GM18861 (cell line): ENCODE results near the gene MAST4.
"Not testable (repeated sequence)": the region's sequence is repeated elsewhere in the genome, so short reads cannot be mapped to it uniquely, and the experiment has no call there.

Source experiments
- ATAC-seq: cut with Tn5 transposase; IDR thresholded peaks from one replicate; pipeline ENCODE4 v1.9.1; 2021; ENCODE audit not compliant: unreplicated experiment

The MAST4 gene

GRCh38 chr5:66741394-66741793 lies 145.2 kb downstream of the MAST4 start:
- no peak for ATAC-seq

DNA sequence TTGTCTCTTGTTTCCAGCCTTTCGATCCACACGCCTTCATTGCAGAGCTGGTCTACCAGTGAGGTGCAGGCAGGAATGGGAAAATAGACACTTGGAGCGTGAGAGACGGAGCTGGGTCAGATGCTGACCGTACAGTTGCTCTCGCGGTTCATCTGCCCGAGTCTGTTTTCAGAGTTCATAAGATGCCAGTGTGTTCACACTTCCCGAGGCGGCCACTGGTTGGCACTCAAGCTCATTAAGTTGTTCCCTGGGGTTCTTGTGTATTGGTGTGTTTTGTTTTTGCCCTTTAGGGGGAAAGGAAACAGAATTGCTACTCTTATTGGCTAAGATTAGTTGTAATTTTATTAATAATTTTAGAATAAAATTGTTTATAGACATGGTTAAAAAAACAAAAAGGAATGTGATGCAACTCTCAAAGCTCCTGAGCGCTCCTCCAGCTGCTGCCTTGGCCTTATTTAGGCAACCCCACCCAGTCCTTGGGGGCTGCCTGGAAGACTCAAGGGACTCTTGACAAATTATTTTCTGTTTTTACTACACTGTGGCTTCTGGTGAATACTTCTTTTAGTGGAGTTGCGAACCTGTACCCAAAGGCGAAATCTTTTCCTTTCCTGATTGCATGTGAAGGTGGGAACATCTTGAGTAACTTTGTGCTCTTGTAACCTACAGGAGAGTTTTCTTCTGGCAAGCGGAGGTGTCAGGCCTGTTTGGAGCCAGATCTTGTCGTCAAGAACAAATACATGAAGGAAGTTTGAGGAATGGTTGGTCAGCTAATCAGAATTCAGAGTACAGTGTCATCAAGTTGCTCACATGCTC lies 146.1 kb downstream of the MAST4 start:
- ATAC-seq, result no peak

DNA sequence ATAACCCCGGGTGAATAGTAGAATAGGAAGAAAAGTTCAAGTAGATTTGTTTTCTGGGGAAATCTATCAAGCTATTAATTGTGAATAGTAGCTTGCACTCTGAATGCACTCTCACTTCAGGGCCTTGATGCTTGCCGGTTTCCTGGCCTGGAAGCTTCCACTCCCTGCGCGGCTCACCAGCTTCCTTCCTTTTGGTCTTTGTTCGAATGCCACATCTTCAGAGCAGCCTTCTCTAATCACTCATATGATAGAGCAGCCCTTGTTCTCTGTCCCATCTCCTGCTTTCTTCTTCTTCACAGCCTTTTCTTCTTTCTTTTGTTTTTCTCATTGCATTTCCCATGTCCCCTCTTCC lies 146.7 kb downstream of the MAST4 start:
- ATAC-seq, result no peak

- ATAC-seq, result no peak
Measured at GRCh38 chr5:66743344-66743743, 147.2 kb downstream of the MAST4 start.

GRCh38 chr5:66744040-66744439 lies 147.8 kb downstream of the MAST4 start:
- no peak for ATAC-seq

DNA sequence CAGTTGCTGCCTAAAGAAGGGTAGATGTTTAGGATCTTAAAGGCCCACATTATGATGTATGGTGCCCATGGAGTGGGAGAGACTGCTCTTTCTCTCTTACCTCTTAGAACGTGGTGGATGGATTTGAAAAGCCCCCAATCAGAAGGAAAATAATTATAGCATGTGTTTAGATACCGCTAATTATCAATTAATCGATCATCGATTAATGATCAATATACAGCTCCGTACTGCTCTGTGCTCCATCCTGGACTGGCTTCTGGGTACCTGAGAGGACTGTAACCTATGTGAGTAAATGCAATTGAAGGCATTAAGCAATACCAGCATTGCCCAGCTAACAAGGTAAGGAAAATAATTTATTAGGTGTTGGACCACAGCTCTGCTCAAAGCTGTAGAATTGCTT lies 149.1 kb downstream of the MAST4 start:
- ATAC-seq, result no peak

DNA sequence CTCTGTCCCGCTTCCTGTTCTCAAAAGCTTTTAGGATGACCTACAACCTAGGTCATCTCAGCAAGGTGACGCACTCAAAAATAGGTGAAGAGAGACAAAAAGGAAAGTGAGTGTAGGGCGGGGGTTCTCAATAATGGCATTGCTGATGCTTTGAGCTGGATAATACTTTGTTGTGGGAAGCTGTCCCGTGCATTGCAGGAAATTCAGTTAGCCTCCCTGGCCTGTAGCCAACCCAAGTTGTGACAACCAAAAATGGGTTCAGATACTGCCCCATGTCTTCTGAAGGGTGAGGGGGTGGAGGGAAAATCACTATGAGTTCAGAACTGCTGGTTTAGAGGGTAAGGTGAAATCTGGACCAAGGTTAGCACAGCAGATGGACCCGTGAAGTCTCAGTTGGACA lies 151.4 kb downstream of the MAST4 start:
- ATAC-seq, result no peak

DNA sequence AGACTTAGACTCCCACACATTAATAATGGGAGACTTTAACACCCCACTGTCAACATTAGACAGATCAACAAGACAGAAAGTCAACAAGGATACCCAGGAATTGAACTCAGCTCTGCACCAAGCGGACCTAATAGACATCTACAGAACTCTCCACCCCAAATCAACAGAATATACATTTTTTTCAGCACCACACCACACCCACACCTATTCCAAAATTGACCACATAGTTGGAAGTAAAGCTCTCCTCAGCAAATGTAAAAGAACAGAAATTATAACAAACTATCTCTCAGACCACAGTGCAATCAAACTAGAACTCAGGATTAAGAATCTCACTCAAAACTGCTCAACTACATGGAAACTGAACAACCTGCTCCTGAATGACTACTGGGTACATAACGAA lies 156.5 kb downstream of the MAST4 start:
- ATAC-seq, result not testable (repeated sequence)

DNA sequence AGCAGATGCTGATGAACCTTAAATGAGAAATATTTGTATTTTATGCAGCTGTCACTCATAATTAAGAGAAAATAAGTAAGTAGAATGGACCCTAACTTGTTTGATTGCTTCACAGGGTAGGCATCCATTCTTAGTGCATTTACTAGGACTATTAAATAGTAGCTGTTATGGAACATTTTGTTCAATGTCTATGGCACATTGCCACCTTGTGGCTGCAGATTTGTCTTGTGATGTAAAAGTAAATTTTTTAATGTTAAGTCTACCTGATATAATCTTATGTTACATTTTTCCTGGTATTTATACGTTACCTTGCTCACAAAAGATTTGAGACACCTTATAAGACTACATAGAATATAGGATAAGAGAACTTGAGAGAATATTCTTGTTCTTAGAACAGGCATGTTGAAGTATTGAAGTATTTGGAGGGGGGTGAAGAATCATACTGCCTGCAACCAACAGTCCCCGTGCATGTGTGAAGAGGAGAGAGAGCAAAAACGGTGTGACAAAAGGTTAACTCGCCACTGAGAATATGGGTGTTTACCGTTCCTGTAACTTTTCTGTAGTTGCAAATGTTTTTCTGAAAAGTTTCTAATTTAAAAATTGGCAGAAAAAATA lies 161.1 kb downstream of the MAST4 start:
- ATAC-seq, result no peak

DNA sequence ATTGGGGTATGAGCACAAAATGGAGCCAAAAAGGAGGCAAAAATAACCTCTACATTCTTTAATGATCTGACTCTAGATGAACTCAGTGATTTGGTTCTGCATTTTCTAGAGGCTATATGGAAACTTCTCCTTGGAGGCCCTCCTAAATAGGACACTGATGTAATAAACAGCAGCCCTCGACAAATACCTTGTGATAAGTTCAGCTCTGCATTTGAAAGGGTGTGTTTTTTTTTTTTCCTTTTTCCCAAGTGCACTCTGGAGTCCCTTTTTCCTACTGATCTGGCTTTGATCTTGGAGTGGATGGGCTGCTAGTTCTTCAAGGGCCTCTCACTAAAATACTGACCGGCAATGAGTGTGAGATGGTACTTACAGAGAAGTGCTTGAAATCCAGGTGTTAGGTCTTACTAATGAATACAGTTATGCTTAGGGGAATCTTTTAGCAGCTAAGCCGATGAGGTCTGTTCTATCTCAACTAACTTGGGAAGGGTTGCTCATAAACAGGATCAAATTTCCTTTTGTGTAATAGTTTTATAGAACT lies 161.7 kb downstream of the MAST4 start:
- ATAC-seq, result no peak

- ATAC-seq, result no peak
Measured at GRCh38 chr5:66769030-66769733, 173.0 kb downstream of the MAST4 start.

- no peak for ATAC-seq
Measured at GRCh38 chr5:66769839-66770617, 173.8 kb downstream of the MAST4 start.

DNA sequence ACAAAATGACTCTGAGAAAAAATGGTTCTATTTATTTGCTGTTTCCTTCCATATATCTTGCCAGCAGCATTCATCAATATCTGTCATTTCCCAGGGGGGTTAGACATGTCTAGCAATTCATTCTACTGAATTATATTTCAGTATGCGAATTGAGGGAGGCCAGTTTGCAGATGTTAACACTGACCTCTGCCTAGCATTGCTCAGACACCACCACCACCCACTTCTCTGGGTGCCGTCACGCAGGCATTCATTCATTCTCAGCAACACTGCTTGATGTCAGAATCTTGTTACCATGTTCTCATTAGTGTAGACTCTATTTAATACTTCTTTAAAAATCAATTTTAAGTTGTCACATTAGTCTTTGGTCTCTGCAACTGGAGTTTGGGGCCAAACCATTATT lies 181.7 kb downstream of the MAST4 start:
- no peak for ATAC-seq

- no peak for ATAC-seq
Measured at GRCh38 chr5:66779528-66779927, 183.3 kb downstream of the MAST4 start.

- no peak for ATAC-seq
Measured at GRCh38 chr5:66788556-66788955, 192.4 kb downstream of the MAST4 start.

GRCh38 chr5:66789434-66789833 lies 193.2 kb downstream of the MAST4 start:
- no peak for ATAC-seq

DNA sequence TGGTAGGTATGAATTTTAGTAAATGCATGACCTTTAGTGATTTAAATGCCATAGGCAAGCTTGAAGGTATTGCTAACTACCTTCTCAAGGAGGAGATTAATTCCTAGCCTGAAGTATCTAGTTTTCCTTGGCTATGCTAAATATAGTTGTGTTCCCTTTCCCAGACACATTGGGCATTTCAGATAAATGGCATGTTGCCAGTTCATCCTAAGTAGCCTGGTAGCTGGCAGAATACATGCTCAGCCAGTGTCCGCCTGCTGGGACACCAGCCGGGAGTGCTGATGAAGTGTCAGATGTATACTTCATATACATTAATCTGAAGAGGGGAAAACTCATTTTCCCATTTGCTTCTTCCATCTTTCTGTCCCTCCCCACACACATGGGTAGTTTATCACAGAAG lies 196.9 kb downstream of the MAST4 start:
- ATAC-seq, result no peak

GRCh38 chr5:66795682-66796081 lies 199.5 kb downstream of the MAST4 start:
- no peak for ATAC-seq

DNA sequence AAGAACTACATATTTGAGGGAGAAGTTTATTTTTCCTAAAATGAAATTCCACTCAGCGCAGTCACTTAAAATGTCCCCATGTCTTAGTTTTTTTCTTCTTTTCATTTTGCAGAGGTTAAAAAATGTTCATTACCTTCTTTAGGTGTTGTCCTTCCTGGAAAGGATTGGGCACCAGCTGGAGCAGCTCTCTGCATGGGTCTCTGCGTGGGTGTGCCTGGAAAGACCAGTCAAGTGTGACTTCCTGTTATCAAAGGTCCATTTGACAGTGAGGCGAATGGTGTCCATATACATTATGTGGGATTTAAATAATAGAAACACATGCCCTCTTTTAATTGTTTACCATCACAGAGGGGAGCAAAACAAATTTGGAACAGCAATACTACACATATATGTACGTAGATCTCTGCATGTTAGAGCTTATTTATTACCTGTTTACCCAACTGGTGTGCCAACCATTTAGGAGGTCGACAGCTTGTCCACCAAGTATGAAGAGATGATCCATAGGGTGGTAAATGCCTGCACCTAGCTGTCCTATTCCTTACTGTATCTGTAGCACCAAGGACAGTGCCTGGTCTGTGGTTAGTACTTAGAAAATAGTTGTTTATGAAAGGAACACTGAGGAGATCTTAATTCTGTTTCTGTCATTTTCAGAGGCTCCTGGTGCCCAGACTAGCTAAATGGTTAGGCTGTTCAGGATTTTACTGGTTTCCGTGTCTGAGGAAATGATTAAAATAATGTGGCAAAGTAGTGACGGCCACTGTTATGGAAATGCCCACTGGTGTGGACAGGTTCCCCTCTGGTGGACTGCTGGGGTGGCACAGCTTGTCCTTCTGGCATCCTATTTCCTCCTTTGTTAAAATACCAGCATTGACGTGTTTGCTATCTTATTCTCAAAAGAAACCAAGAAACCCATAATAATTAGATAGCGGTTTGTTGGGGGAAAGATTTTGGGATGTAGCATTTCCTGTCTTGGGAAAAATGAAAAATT lies 200.4 kb downstream of the MAST4 start:
- ATAC-seq, result no peak

DNA sequence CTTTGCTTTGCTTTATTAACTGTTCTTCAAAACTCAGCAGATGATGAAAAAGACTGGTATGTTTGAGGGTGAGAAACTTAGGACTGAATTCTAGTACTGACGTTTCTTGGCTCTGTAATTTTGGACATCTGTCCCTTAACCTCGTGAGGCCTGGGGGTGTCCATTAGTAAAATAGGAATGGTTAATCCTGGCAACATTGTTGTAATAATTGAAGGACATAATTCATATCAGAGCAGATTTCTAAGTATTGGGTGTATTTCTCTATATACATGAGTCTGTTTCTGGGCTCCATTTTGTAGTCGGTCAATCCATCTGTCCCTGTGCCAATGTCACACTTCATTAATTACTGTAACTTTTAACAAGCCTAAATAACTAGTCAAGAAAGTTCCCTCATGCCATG lies 206.7 kb downstream of the MAST4 start:
- no peak for ATAC-seq
